ENCODE results near the gene LARGE1. TPM values are rescaled to one million over a fixed set of nuclear protein-coding genes. Genes with fewer than 3 reads are reported as not detected.
A peak's percentile ranks its signal among the peaks of the same experiment; 100 is the strongest.

Gene LARGE1
- total and polyA plus RNA-seq, 8 donors = 4.1 to 29.3 (median 13.7) TPM

DNA sequence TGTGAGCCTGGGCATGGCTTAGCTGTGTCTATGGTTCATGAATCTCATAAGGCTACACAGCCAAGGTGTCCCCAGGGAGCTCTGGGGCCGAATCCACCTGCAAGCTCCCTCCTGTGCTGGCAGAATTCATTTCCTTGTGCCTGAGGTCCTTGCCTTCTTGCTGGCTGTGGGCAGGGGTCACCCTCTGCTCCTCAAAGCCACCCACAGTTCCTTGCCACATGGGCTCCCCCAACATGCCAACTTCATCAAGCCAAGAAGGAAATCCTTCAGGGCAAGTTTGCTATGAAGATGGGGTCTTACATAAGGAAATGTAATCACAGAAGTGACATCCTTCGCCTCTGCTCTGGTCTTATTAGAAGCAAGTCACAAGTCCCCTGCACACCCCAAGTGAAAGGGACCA lies 24.8 kb downstream of the LARGE1 start:
- intact Hi-C loops (cut with DNase I) = no loop called here
- WGBS, 2 donors = 85 to 88% methylated on average over 2 of the region's 2 CpGs
- TF ChIP-seq, protein P1, sequence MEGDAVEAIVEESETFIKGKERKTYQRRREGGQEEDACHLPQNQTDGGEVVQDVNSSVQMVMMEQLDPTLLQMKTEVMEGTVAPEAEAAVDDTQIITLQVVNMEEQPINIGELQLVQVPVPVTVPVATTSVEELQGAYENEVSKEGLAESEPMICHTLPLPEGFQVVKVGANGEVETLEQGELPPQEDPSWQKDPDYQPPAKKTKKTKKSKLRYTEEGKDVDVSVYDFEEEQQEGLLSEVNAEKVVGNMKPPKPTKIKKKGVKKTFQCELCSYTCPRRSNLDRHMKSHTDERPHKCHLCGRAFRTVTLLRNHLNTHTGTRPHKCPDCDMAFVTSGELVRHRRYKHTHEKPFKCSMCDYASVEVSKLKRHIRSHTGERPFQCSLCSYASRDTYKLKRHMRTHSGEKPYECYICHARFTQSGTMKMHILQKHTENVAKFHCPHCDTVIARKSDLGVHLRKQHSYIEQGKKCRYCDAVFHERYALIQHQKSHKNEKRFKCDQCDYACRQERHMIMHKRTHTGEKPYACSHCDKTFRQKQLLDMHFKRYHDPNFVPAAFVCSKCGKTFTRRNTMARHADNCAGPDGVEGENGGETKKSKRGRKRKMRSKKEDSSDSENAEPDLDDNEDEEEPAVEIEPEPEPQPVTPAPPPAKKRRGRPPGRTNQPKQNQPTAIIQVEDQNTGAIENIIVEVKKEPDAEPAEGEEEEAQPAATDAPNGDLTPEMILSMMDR (IDR thresholded peaks at IDR 0.05) = no peak

DNA sequence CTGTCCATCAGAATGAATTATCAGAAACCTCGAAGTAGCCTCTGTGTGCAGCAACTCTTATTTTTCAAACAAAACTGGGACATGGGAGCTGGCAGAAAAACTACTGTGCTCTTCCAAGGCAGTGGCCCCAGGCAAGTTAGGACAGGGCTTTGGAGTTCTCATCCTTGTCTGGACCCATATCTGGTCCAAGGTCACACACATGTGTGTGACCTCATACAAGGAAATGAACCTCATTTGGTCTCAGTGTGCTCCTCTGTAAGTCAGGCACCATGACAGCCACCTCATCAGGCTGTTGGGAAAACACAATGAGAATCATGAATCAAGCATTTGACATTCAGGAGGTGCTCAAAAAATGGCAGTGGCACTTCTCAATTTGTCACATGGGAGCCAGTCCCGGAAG lies 25.8 kb downstream of the LARGE1 start:
- Histone ChIP-seq H3K27me3 (no peaks in the 10 kb centered on the region), H3K4me3 (no peak overlapping the region), H3K4me1 (peaks cover 0 to 11% (median 0%) of the 10 kb centered on the region in 3 donors), H3K9me3 (no peaks in the 10 kb centered on the region), H3K36me3 (no peaks in the 10 kb centered on the region), H3K27ac (no peak overlapping the region)
- no peak for FAIRE-seq
- intact Hi-C loops (cut with DNase I) = no loop called here
- peak in 1 of 6 donors; percentile 12 for DNase-seq
- TF ChIP-seq, protein P1 (IDR thresholded peaks at IDR 0.05) = no peak
- ATAC-seq = peak in 3 of 4 donors; percentile 71 to 78 (median 73)
- 49 to 57% methylated on average over 2 of the region's 2 CpGs for WGBS, 2 donors

More for the DNA sequence above, 24.8 kb downstream of the LARGE1 start:
- Histone ChIP-seq H3K27ac (no peak overlapping the region), H3K27me3 (no peaks in the 10 kb centered on the region), H3K4me1 (peaks cover 0 to 11% (median 0%) of the 10 kb centered on the region in 3 donors), H3K4me3 (no peak overlapping the region), H3K36me3 (no peaks in the 10 kb centered on the region), H3K9me3 (no peaks in the 10 kb centered on the region)
- ATAC-seq (no peak), DNase-seq (no peak), FAIRE-seq (no peak)

GRCh38 chr22:33894036-33894435 lies 26.2 kb downstream of the LARGE1 start:
- DNase-seq (no peak), FAIRE-seq (no peak), ATAC-seq (peak in 1 of 4 donors; percentile 8)
- H3K4me1 ChIP-seq = peaks cover 0 to 11% (median 0%) of the 10 kb centered on the region in 3 donors
- intact Hi-C loops (cut with DNase I) = no loop called here
- no peaks in the 10 kb centered on the region for H3K27me3 ChIP-seq
- no peak overlapping the region for H3K4me3 ChIP-seq
- H3K36me3 ChIP-seq = no peaks in the 10 kb centered on the region
- TF ChIP-seq, protein P1 (IDR thresholded peaks at IDR 0.05) = no peak
- H3K9me3 ChIP-seq = no peaks in the 10 kb centered on the region
- H3K27ac ChIP-seq = no peak overlapping the region

DNA sequence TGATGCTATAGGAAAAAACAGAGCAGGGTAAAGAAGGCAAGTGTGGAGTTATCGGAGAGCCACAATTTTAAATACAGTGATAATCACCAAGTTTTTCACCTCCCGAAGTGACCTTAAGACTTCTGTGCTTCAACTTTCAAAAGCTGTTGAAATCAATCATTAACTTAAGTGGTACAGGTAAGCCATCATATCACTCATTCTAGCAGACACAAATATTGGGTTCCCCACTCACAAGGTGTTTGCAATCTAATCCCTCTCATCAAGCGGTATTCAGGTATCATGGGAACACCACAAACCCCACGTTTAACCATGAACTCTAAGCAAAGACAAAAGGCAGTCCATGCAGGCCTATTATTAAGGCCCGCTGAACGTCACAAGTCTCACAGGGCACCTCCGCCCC lies 26.8 kb downstream of the LARGE1 start:
- H3K27me3 ChIP-seq = no peaks in the 10 kb centered on the region
- intact Hi-C loops (cut with DNase I) = no loop called here
- no peaks in the 10 kb centered on the region for H3K9me3 ChIP-seq
- peaks cover 0 to 11% (median 0%) of the 10 kb centered on the region in 3 donors for H3K4me1 ChIP-seq
- TF ChIP-seq, protein P1 (IDR thresholded peaks at IDR 0.05) = no peak
- FAIRE-seq = no peak
- no peaks in the 10 kb centered on the region for H3K36me3 ChIP-seq
- 62 to 64% methylated on average over 7 of the region's 7 CpGs for WGBS, 2 donors
- H3K4me3 ChIP-seq = no peak overlapping the region
- DNase-seq = no peak
- no peak overlapping the region for H3K27ac ChIP-seq
- no peak for ATAC-seq

DNA sequence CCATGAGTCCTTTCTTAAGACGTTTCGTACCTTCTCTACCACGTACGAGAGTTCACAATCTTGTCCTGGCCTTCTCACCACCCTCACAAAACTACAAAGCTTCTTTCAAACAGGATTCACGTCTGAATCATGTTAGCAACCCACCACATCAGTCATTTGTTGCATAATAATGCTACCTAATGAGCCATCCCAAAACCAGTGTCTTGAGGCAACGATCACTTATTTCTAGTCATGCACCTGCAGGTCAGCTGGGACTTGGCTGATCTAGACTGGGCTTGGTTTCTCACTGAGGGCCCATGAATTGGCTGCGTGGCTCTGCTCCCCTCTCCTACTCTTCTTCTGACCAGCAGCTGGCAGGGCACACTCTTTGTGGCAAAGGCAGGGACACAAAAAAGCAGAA lies 28.3 kb downstream of the LARGE1 start:
- H3K4me3 ChIP-seq = no peak overlapping the region
- peaks cover 0 to 11% (median 0%) of the 10 kb centered on the region in 3 donors for H3K4me1 ChIP-seq
- H3K9me3 ChIP-seq = no peaks in the 10 kb centered on the region
- FAIRE-seq = no peak
- no peak for DNase-seq
- intact Hi-C loops (cut with DNase I) = no loop called here
- no peak for ATAC-seq
- H3K27ac ChIP-seq = no peak overlapping the region
- no peaks in the 10 kb centered on the region for H3K36me3 ChIP-seq
- TF ChIP-seq, protein P1 (IDR thresholded peaks at IDR 0.05) = no peak
- 92 to 97% methylated on average over 7 of the region's 7 CpGs for WGBS, 2 donors
- H3K27me3 ChIP-seq = no peaks in the 10 kb centered on the region
